PC-9 (cell line): Measurements from ENCODE around the gene CPEB3. TPM values are rescaled to one million over a fixed set of nuclear protein-coding genes. Genes with fewer than 3 reads are reported as not detected.

Source experiments
- BruUV-seq: library from RNA; stranded (reverse); fragments of 400-500 nt; replicated peaks from 2 replicates; lab custom pipeline; 2021; lab: Mats Ljungman, UMichigan
- CTCF ChIA-PET: fragments of 300-600 bp; sonication (Branson Sonifier 250); formaldehyde crosslinking; loops from one replicate; lab custom pipeline; 2022; ENCODE audit warnings: antibody characterized with exemption; lab: Charles Lee
- POLR2A ChIA-PET: fragments of 300-600 bp; sonication (Branson Sonifier 250); formaldehyde crosslinking; loops from one replicate; lab custom pipeline; 2022; ENCODE audit warnings: antibody characterized with exemption; ENCODE audit not compliant: unreplicated experiment; lab: Charles Lee
- DNase-seq, 2 experiments: peaks; one replicate each; pipeline versions ENCODE4 v3.0.0 to v3.0.0-alpha.2; 2015 to 2022; ENCODE audit warnings: mixed read lengths in 1 of 2
- H2AFZ ChIP-seq: fragments of 200-600 bp; sonication (generic); 2 replicates; pipeline ENCODE4 v1.8.1; 2017; ENCODE audit warnings: antibody characterized with exemption
- H3F3A ChIP-seq: fragments of 200-600 bp; sonication (generic); 2 replicates; pipeline ENCODE4 v1.8.1; 2017; ENCODE audit warnings: antibody characterized with exemption, mild to moderate bottlenecking, low read depth; ENCODE audit not compliant: insufficient read depth
- H3K27ac ChIP-seq: fragments of 200-600 bp; sonication (generic); 2 replicates; pipeline ENCODE4 v1.6.1; 2016; ENCODE audit warnings: mixed run types
- H3K27me3 ChIP-seq: fragments of 200-600 bp; sonication (generic); 2 replicates; pipeline ENCODE4 v1.6.1; 2016; ENCODE audit warnings: low read depth, mixed run types; ENCODE audit not compliant: insufficient read depth
- H3K36me3 ChIP-seq: fragments of 200-600 bp; sonication (generic); 2 replicates; pipeline ENCODE4 v1.6.1; 2016; ENCODE audit warnings: low read depth, mixed run types
- H3K4me1 ChIP-seq: fragments of 200-600 bp; sonication (generic); replicated peaks from 2 replicates; pipeline ENCODE4 v1.6.1; 2016; ENCODE audit warnings: mixed run types; ENCODE audit not compliant: insufficient read depth
- H3K4me2 ChIP-seq: fragments of 200-600 bp; sonication (generic); 2 replicates; pipeline ENCODE4 v1.6.1; 2017; ENCODE audit warnings: mixed run types
- H3K4me3 ChIP-seq: fragments of 200-600 bp; sonication (generic); 2 replicates; pipeline ENCODE4 v1.6.1; 2016; ENCODE audit warnings: mixed run types
- H3K79me2 ChIP-seq: fragments of 200-600 bp; sonication (generic); 2 replicates; pipeline ENCODE4 v1.6.1; 2017; ENCODE audit warnings: low read depth, mixed run types
- H3K9me2 ChIP-seq: fragments of 200-600 bp; sonication (generic); 2 replicates; pipeline ENCODE4 v1.8.1; 2017; ENCODE audit warnings: mild to moderate bottlenecking; ENCODE audit not compliant: insufficient read depth
- H3K9me3 ChIP-seq: fragments of 200-600 bp; sonication (generic); 2 replicates; pipeline ENCODE4 v1.8.1; 2016; ENCODE audit warnings: low read depth; ENCODE audit not compliant: insufficient read depth
- H4K20me1 ChIP-seq: fragments of 200-600 bp; sonication (generic); 2 replicates; pipeline ENCODE4 v1.8.1; 2017; ENCODE audit not compliant: insufficient read depth
- CTCF ChIP-seq: fragments of 200-600 bp; sonication (generic); conservative IDR thresholded peaks from 2 replicates; pipeline ENCODE4 v1.6.1; 2017; ENCODE audit warnings: mixed run types, antibody characterized with exemption, mild to moderate bottlenecking, moderate library complexity
- EZH2 ChIP-seq: fragments of 200-600 bp; sonication (generic); IDR thresholded peaks from 2 replicates; pipeline ENCODE4 v1.8.0; 2017; ENCODE audit warnings: antibody characterized with exemption, low read depth
- intact Hi-C: fragments of 100-400 bp; cut with micrococcal nuclease; formaldehyde crosslinking; loops from one replicate; pipeline ENCODE4 v1.10.0; 2022; ENCODE audit not compliant: unreplicated experiment
- total RNA-seq: library from RNA; stranded (reverse); gene quantifications from 2 replicates; pipeline ENCODE4 v1.2.3, GENCODE V29; 2021

CPEB3 gene
- total RNA-seq, 1 experiment from 2014 or later: 1.4 TPM

DNA sequence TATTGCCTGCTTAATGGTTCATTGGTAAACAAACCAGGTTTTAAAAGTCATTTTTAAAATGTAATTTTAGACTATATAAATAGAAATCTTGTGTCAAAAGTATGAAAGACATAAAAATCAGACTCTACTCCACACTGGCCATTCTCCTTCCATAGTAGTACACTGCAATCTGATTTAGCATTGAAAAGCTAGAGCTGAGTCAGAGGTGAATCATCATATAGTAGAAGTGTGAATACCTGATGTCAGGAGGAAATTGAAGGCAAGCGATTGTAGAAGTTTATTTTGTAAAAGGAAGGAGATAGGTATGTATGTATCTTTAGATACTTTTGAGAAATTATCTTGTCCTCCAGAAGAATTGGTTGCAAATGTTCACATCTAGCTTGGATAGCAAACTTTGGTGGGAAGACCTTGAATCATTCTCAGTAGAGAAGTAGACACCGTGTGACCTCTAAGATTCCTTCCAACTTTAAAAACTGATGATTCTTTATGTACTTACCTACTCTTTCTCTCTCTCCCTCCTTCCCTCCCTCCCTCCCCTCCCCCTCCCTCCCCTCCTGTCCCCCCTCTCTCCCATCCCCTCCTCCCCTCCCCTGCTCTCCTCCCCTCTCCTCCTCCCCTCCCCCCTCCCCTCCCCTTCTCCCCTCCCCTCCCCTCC is 279.2 kb downstream of the CPEB3 start:
- Histone ChIP-seq H3K9me3 (no peaks in the 10 kb centered on the region), H3F3A (no peaks in the 10 kb centered on the region; the same call in 1 of the 2 replicates), H3K4me2 (no peak overlapping the region), H3K27me3 (no peaks in the 10 kb centered on the region), H3K4me1 (no peaks in the 10 kb centered on the region; the same call in 1 of the 2 replicates), H3K9me2 (no peaks in the 10 kb centered on the region), H3K27ac (0 out of 2 replicates have a peak overlapping the region, but pooled peaks have one; percentile 24), H3K36me3 (0 out of 2 replicates have a peak, but pooled peaks cover 14% of the 10 kb centered on the region), H3K79me2 (no peaks in the 10 kb centered on the region), H2AFZ (no peak overlapping the region), H4K20me1 (no peaks in the 10 kb centered on the region), H3K4me3 (no peak overlapping the region)
- ChIA-PET CTCF (no interaction called here), POLR2A (no interaction called here)
- intact Hi-C loops: no loop called here
- TF ChIP-seq EZH2 (no peak), CTCF (no peak)
- peak in 1 of 2 experiments; percentile 71 for DNase-seq
- BruUV-seq: no TSS peak

DNA sequence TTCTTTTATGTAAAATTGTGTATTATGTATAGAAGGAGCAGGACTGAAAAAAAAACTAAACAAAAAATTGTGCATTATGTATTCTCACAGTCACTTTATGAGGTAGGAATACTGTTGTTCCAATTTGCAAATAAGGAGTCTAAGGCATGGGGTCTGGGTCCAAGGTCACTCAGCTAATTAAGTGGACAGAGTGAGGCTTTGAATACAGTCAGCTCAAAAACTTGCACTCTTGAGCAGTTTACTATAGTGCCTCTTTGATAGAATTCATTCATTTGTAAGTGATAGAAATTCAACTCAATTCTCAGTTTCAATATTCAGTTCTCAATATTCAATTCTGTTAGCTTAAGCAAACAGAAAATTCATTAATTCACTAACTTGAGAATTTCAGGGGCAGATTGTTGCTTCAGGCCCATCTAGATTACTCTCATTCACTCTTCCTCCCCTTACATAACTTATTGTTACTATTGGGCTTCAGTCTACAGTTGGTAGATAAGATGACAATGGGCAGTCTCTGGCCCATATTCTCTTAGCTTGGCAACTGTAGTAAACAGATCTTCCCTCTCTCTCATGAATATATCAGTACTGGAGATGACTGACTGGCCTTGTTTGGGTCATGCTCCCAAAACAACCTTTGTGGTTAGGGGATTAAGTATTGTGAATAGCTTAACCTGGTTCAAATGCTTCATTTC is 280.7 kb downstream of the CPEB3 start:
- H3K9me2 ChIP-seq: no peaks in the 10 kb centered on the region
- no peaks in the 10 kb centered on the region for H4K20me1 ChIP-seq
- H3K4me1 ChIP-seq: no peaks in the 10 kb centered on the region; the same call in 1 of the 2 replicates
- H3F3A ChIP-seq: no peaks in the 10 kb centered on the region; the same call in 1 of the 2 replicates
- no peak overlapping the region for H3K4me3 ChIP-seq
- 0 out of 2 replicates have a peak, but pooled peaks cover 8% of the 10 kb centered on the region for H3K36me3 ChIP-seq
- H3K9me3 ChIP-seq: no peaks in the 10 kb centered on the region
- no peak for DNase-seq
- H3K79me2 ChIP-seq: no peaks in the 10 kb centered on the region
- no peak overlapping the region for H3K4me2 ChIP-seq
- BruUV-seq: no TSS peak
- ChIA-PET CTCF (interaction anchor here (0.6 kb wide), 1 partner anchor 566 kb away, joined by 4 read pairs; no protein-coding TSS in a partner anchor), POLR2A (interaction anchor here (0.6 kb wide), 1 partner anchor 43 kb away, joined by 7 read pairs; no protein-coding TSS in a partner anchor)
- intact Hi-C loops: no loop called here
- H3K27me3 ChIP-seq: no peaks in the 10 kb centered on the region
- no peak overlapping the region for H2AFZ ChIP-seq
- H3K27ac ChIP-seq: no peak overlapping the region; the same call in 1 of the 2 replicates
- TF ChIP-seq EZH2 (no peak), CTCF (no peak)

GRCh38 chr10:92009445-92009844 is 281.4 kb downstream of the CPEB3 start:
- H3K36me3 ChIP-seq: 0 out of 2 replicates have a peak, but pooled peaks cover 8% of the 10 kb centered on the region
- POLR2A ChIA-PET: interaction anchor here (0.6 kb wide), 1 partner anchor 43 kb away, joined by 7 read pairs; no protein-coding TSS in a partner anchor
- intact Hi-C loops: no loop called here

More at GRCh38 chr10:92009445-92009844, 281.4 kb downstream of the CPEB3 start:
- Histone ChIP-seq H3K9me2 (no peaks in the 10 kb centered on the region), H3K4me2 (no peak overlapping the region), H3K79me2 (no peaks in the 10 kb centered on the region), H3K27ac (no peak overlapping the region), H3K27me3 (no peaks in the 10 kb centered on the region), H4K20me1 (no peaks in the 10 kb centered on the region), H3F3A (no peaks in the 10 kb centered on the region; the same call in 1 of the 2 replicates), H3K4me3 (no peak overlapping the region), H2AFZ (no peak overlapping the region), H3K9me3 (no peaks in the 10 kb centered on the region), H3K4me1 (no peaks in the 10 kb centered on the region; the same call in 1 of the 2 replicates)
- CTCF ChIA-PET: interaction anchor here (0.6 kb wide), 1 partner anchor 567 kb away, joined by 4 read pairs; no protein-coding TSS in a partner anchor
- no TSS peak for BruUV-seq
- TF ChIP-seq CTCF (no peak), EZH2 (no peak)
- DNase-seq: no peak
